H1 (cell line): Measurements from ENCODE around the gene DCDC2C. TPM values are rescaled to one million over a fixed set of nuclear protein-coding genes. Genes with fewer than 3 reads are reported as not detected.
A peak's percentile ranks its signal among the peaks of the same experiment; 100 is the strongest.

Experiments used
- ATF2 ChIP-seq: IDR thresholded peaks from 2 replicates; pipeline ENCODE4 v1.6.1; 2012; ENCODE audit warnings: low read length, inconsistent platforms
- E2F6 ChIP-seq: IDR thresholded peaks from 2 replicates; pipeline ENCODE4 v1.6.1; 2012; ENCODE audit warnings: inconsistent platforms
- FOSL1 ChIP-seq: IDR thresholded peaks from 2 replicates; pipeline ENCODE4 v1.6.1; 2011; ENCODE audit warnings: mild to moderate bottlenecking, low read depth, low read length, moderate library complexity; ENCODE audit not compliant: insufficient read depth
- MAX ChIP-seq: IDR thresholded peaks from 2 replicates; pipeline ENCODE4 v1.6.1; 2012; ENCODE audit warnings: inconsistent platforms
- TEAD4 ChIP-seq: IDR thresholded peaks from 2 replicates; pipeline ENCODE4 v1.6.1; 2012; ENCODE audit warnings: low read depth, low read length, inconsistent platforms, mixed read lengths
- polyA plus RNA-seq, 7 experiments: library from polyadenylated mRNA; depleted of rRNA in 3 of 7; stranded (reverse) in 5 of 7; unstranded in 2 of 7; fragments of >200 nt in 5 of 7; fragments of 200-250 nt in 2 of 7; gene quantifications; 1 replicate in 5 of 7; 2 replicates in 1 of 7; 4 replicates in 1 of 7; pipeline versions ENCODE4 v1.2.1 to v1.2.3, GENCODE V29; 2011 to 2013; ENCODE audit warnings: missing spikeins in 2 of 7, mixed read lengths in 2 of 7
- total RNA-seq: library from RNA; stranded (reverse); fragmentation: NEBNext Ultra II Directional; extraction: Animal tissue kit (Norgen Biotek cat#: 25700); gene quantifications from 2 replicates; pipeline ENCODE4 v1.2.1, GENCODE V29; 2021

Gene DCDC2C
- total and polyA plus RNA-seq, 2 of the 8 experiments (the other 6 are each of a cell fraction or from before 2014, with no cell fraction given), result 0.50 TPM; not detected in 1

- no peak for TF ChIP-seq ATF2
- TF ChIP-seq TEAD4, result no peak
- TF ChIP-seq E2F6, result peak; percentile 89
- no peak for TF ChIP-seq FOSL1
- peak; percentile 73 for TF ChIP-seq MAX
Observed at GRCh38 chr2:3766824-3767223, 63.4 kb downstream of the DCDC2C start (continued).
